ENCODE measurements around the gene INS.
"Not testable (repeated sequence)": the region's sequence is repeated elsewhere in the genome, so short reads cannot be mapped to it uniquely, and the experiment has no call there.

INS gene

GRCh38 chr11:2178906-2179494 is 18.0 kb upstream of the INS start:
- no peak overlapping the region for H3K4me3 ChIP-seq (ENCODE audit: low read depth, low read length)

GRCh38 chr11:2178055-2178773 is 17.2 kb upstream of the INS start:
- H3K4me1 ChIP-seq (ENCODE audit: control insufficient read depth, insufficient read depth, low read length); H3K9me3 ChIP-seq (ENCODE audit: control insufficient read depth, insufficient read depth, low read length): not testable (repeated sequence)

More at GRCh38 chr11:2178906-2179494, 18.0 kb upstream of the INS start:
- Histone ChIP-seq H3K4me1 (ENCODE audit: control insufficient read depth, insufficient read depth, low read length) (no peaks in the 10 kb centered on the region), H3K36me3 (ENCODE audit: control insufficient read depth, insufficient read depth, low read length) (no peaks in the 10 kb centered on the region), H3K9me3 (ENCODE audit: control insufficient read depth, insufficient read depth, low read length) (no peaks in the 10 kb centered on the region), H3K9ac (ENCODE audit: low read depth, low read length) (no peak overlapping the region), H3K27me3 (ENCODE audit: control insufficient read depth, insufficient read depth, low read length) (no peaks in the 10 kb centered on the region), H3K27ac (ENCODE audit: low read depth, low read length) (no peak overlapping the region)

DNA sequence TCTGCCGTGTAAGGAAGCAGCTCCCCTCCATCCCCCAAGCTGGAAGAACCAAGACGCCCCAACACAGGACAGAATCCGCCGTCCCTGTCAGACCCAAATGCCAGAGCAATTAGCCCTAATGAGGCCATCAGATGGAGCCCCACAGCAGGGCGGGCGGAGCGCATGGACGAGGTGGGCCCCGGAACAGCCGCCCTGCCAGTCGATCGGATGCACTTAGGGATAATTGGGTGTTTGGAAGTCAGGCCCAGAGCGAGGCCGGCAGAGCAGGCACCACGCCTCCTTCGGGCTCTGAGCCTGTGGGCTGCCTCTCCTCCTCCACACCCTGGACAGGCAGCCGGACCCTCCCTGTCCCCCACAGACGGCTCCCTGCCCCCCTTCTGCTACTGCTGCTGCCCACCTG is 16.1 kb upstream of the INS start:
- H3K9ac ChIP-seq (ENCODE audit: low read depth, low read length): no peak overlapping the region
- H3K27me3 ChIP-seq (ENCODE audit: control insufficient read depth, insufficient read depth, low read length): no peaks in the 10 kb centered on the region
- no peak overlapping the region for H3K27ac ChIP-seq (ENCODE audit: low read depth, low read length)
- no peaks in the 10 kb centered on the region for H3K4me1 ChIP-seq (ENCODE audit: control insufficient read depth, insufficient read depth, low read length)
- H3K36me3 ChIP-seq (ENCODE audit: control insufficient read depth, insufficient read depth, low read length): no peaks in the 10 kb centered on the region
- H3K9me3 ChIP-seq (ENCODE audit: control insufficient read depth, insufficient read depth, low read length): no peaks in the 10 kb centered on the region
- no peak overlapping the region for H3K4me3 ChIP-seq (ENCODE audit: low read depth, low read length)

More at GRCh38 chr11:2178055-2178773, 17.2 kb upstream of the INS start:
- H3K27me3 ChIP-seq (ENCODE audit: control insufficient read depth, insufficient read depth, low read length); H3K4me3 ChIP-seq (ENCODE audit: low read depth, low read length); H3K36me3 ChIP-seq (ENCODE audit: control insufficient read depth, insufficient read depth, low read length); H3K9ac ChIP-seq (ENCODE audit: low read depth, low read length); H3K27ac ChIP-seq (ENCODE audit: low read depth, low read length): not testable (repeated sequence)

DNA sequence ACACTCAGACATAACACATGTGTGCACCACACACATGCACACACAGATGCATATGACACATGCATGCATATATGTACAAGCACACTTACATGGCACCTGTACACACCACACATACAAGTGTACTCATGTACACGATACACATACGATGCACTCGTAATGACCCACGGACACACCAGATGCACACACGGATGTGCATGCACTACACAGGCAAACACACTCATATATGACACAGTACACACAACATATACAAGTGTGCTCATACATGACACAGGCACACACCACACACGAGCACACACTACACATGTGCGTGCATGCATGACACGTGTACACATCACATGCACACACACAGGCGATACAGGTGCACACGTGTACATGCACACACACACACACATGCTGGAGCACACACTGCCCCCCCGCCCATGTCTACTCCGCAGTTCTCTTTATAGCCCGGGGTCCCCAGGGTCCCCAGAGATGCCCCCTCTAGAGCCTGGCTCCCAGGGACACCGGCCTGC is 15.4 kb upstream of the INS start:
- H3K9ac ChIP-seq (ENCODE audit: low read depth, low read length): no peak overlapping the region
- no peak overlapping the region for H3K27ac ChIP-seq (ENCODE audit: low read depth, low read length)
- H3K4me1 ChIP-seq (ENCODE audit: control insufficient read depth, insufficient read depth, low read length): no peaks in the 10 kb centered on the region
- no peaks in the 10 kb centered on the region for H3K9me3 ChIP-seq (ENCODE audit: control insufficient read depth, insufficient read depth, low read length)
- no peaks in the 10 kb centered on the region for H3K27me3 ChIP-seq (ENCODE audit: control insufficient read depth, insufficient read depth, low read length)
- no peaks in the 10 kb centered on the region for H3K36me3 ChIP-seq (ENCODE audit: control insufficient read depth, insufficient read depth, low read length)
- H3K4me3 ChIP-seq (ENCODE audit: low read depth, low read length): no peak overlapping the region

DNA sequence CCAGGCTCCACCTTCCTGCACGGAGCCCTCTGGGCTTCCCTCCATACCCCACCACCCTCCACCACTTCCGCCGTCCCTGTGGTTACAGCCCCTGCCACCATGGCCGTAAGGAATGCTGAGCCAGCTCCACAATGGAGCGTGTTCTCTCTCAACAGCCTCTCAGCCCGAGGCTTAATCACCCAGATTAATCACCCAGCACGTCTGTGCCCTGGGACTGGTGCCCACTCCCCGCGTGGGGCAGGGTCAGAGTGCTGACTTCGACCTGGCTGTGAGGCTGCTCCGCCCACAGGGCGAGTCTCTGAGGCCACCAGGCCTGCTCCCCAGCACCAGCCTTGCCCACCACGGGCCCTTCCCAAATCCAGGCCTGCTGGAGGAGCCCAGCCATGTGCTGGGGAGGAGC is 14.7 kb upstream of the INS start:
- no peak overlapping the region for H3K4me3 ChIP-seq (ENCODE audit: low read depth, low read length)
- no peaks in the 10 kb centered on the region for H3K4me1 ChIP-seq (ENCODE audit: control insufficient read depth, insufficient read depth, low read length)
- no peaks in the 10 kb centered on the region for H3K9me3 ChIP-seq (ENCODE audit: control insufficient read depth, insufficient read depth, low read length)
- H3K27me3 ChIP-seq (ENCODE audit: control insufficient read depth, insufficient read depth, low read length): no peaks in the 10 kb centered on the region
- H3K27ac ChIP-seq (ENCODE audit: low read depth, low read length): no peak overlapping the region
- no peak overlapping the region for H3K9ac ChIP-seq (ENCODE audit: low read depth, low read length)
- no peaks in the 10 kb centered on the region for H3K36me3 ChIP-seq (ENCODE audit: control insufficient read depth, insufficient read depth, low read length)

GRCh38 chr11:2174361-2174760 is 13.4 kb upstream of the INS start:
- Histone ChIP-seq H3K27me3 (ENCODE audit: control insufficient read depth, insufficient read depth, low read length) (no peaks in the 10 kb centered on the region), H3K4me1 (ENCODE audit: control insufficient read depth, insufficient read depth, low read length) (no peaks in the 10 kb centered on the region), H3K9ac (ENCODE audit: low read depth, low read length) (no peak overlapping the region)

DNA sequence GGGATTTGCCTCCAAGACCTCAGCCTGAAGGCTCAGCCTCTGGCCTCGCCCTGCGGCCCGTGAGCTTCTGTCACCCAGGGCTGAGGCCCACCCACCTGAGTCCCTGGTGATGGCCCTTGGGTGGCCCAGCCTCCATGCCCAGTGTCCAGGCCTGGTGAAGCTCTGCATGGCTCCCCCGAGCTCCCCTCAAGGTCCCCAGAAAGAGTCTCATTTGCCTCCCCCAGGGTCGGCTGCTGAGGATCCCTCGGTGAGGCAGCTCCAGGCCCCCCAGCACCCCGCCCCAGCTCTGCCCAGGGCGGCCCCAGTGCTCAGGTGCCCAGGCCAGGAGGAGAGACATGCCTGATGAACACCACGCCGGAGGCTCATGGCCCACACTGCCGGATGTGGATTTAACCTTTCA is 12.8 kb upstream of the INS start:
- H3K9ac ChIP-seq (ENCODE audit: low read depth, low read length): no peak overlapping the region
- no peaks in the 10 kb centered on the region for H3K4me1 ChIP-seq (ENCODE audit: control insufficient read depth, insufficient read depth, low read length)
- no peaks in the 10 kb centered on the region for H3K27me3 ChIP-seq (ENCODE audit: control insufficient read depth, insufficient read depth, low read length)

More at GRCh38 chr11:2174361-2174760, 13.4 kb upstream of the INS start:
- Histone ChIP-seq H3K9me3 (ENCODE audit: control insufficient read depth, insufficient read depth, low read length) (no peaks in the 10 kb centered on the region), H3K27ac (ENCODE audit: low read depth, low read length) (no peak overlapping the region), H3K36me3 (ENCODE audit: control insufficient read depth, insufficient read depth, low read length) (no peaks in the 10 kb centered on the region), H3K4me3 (ENCODE audit: low read depth, low read length) (no peak overlapping the region)

GRCh38 chr11:2173150-2173693 is 12.2 kb upstream of the INS start:
- H3K4me3 ChIP-seq (ENCODE audit: low read depth, low read length): no peak overlapping the region
- no peaks in the 10 kb centered on the region for H3K4me1 ChIP-seq (ENCODE audit: control insufficient read depth, insufficient read depth, low read length)
- H3K9ac ChIP-seq (ENCODE audit: low read depth, low read length): no peak overlapping the region
- no peak overlapping the region for H3K27ac ChIP-seq (ENCODE audit: low read depth, low read length)
- H3K36me3 ChIP-seq (ENCODE audit: control insufficient read depth, insufficient read depth, low read length): no peaks in the 10 kb centered on the region
- H3K9me3 ChIP-seq (ENCODE audit: control insufficient read depth, insufficient read depth, low read length): no peaks in the 10 kb centered on the region
- no peaks in the 10 kb centered on the region for H3K27me3 ChIP-seq (ENCODE audit: control insufficient read depth, insufficient read depth, low read length)

More for the DNA sequence above, 12.8 kb upstream of the INS start:
- H3K36me3 ChIP-seq (ENCODE audit: control insufficient read depth, insufficient read depth, low read length): no peaks in the 10 kb centered on the region
- H3K27ac ChIP-seq (ENCODE audit: low read depth, low read length): no peak overlapping the region
- H3K4me3 ChIP-seq (ENCODE audit: low read depth, low read length): no peak overlapping the region
- H3K9me3 ChIP-seq (ENCODE audit: control insufficient read depth, insufficient read depth, low read length): no peaks in the 10 kb centered on the region

- Histone ChIP-seq H3K27ac (ENCODE audit: low read depth, low read length) (no peak overlapping the region), H3K4me3 (ENCODE audit: low read depth, low read length) (no peak overlapping the region), H3K27me3 (ENCODE audit: control insufficient read depth, insufficient read depth, low read length) (no peaks in the 10 kb centered on the region), H3K4me1 (ENCODE audit: control insufficient read depth, insufficient read depth, low read length) (no peaks in the 10 kb centered on the region), H3K9me3 (ENCODE audit: control insufficient read depth, insufficient read depth, low read length) (no peaks in the 10 kb centered on the region), H3K36me3 (ENCODE audit: control insufficient read depth, insufficient read depth, low read length) (no peaks in the 10 kb centered on the region), H3K9ac (ENCODE audit: low read depth, low read length) (no peak overlapping the region)
These were observed 11.7 kb upstream of the INS start for GRCh38 chr11:2172676-2173075.

- no peaks in the 10 kb centered on the region for H3K27me3 ChIP-seq (ENCODE audit: control insufficient read depth, insufficient read depth, low read length)
These were observed 10.6 kb upstream of the INS start, which contains the start of gene TH for GRCh38 chr11:2171591-2172003. Gene TH, minus strand, starts transcription at chr11:2171815. Its CDS starts 29 bp downstream, at chr11:2171786.

More at GRCh38 chr11:2171591-2172003, 10.6 kb upstream of the INS start, which contains the start of gene TH:
- Histone ChIP-seq H3K9me3 (ENCODE audit: control insufficient read depth, insufficient read depth, low read length) (no peaks in the 10 kb centered on the region), H3K4me1 (ENCODE audit: control insufficient read depth, insufficient read depth, low read length) (no peaks in the 10 kb centered on the region), H3K27ac (ENCODE audit: low read depth, low read length) (no peak within 1 kb of the TSS), H3K36me3 (ENCODE audit: control insufficient read depth, insufficient read depth, low read length) (no peaks in the 10 kb centered on the region), H3K4me3 (ENCODE audit: low read depth, low read length) (no peak within 1 kb of the TSS), H3K9ac (ENCODE audit: low read depth, low read length) (no peak within 1 kb of the TSS)
